ENCODE measurements around the gene GMPPB. TPM values are rescaled to one million over a fixed set of nuclear protein-coding genes. Genes with fewer than 3 reads are reported as not detected.
A peak's percentile ranks its signal among the peaks of the same experiment; 100 is the strongest.
"Not testable (repeated sequence)": the region's sequence is repeated elsewhere in the genome, so short reads cannot be mapped to it uniquely, and the experiment has no call there.

Gene GMPPB
- total RNA-seq, 2 experiments from 2014 or later: 50.4 to 53.0 TPM

- Mint-ChIP-seq H3K27ac (no peak overlapping the region), H3K4me1 (ENCODE audit: low read depth) (no peaks in the 10 kb centered on the region), H3K27me3 (ENCODE audit: low read depth) (no peaks in the 10 kb centered on the region), H3K36me3 (ENCODE audit: low read depth) (peaks cover 4% of the 10 kb centered on the region), H3K4me3 (no peak overlapping the region), H3K9me3 (ENCODE audit: insufficient read depth) (no peaks in the 10 kb centered on the region)
- no peak for DNase-seq
- POLR2A ChIA-PET: no interaction called here
- CTCF ChIA-PET: interaction anchor here (0.6 kb wide), 1 partner anchor 160 kb away, joined by 3 read pairs; no protein-coding TSS in a partner anchor
- ATAC-seq: no peak
Observed at GRCh38 chr3:49700014-49700413, 23.7 kb downstream of the GMPPB start.

GRCh38 chr3:49699281-49699979 is 24.3 kb downstream of the GMPPB start:
- Mint-ChIP-seq H3K27ac (no peak overlapping the region), H3K4me1 (ENCODE audit: low read depth) (no peaks in the 10 kb centered on the region), H3K27me3 (ENCODE audit: low read depth) (no peaks in the 10 kb centered on the region), H3K9me3 (ENCODE audit: insufficient read depth) (no peaks in the 10 kb centered on the region), H3K36me3 (ENCODE audit: low read depth) (peaks cover 4% of the 10 kb centered on the region), H3K4me3 (no peak overlapping the region)
- DNase-seq (no peak), ATAC-seq (no peak)
- ChIA-PET CTCF (interaction anchor here (0.6 to 1.1 kb wide), 2 partner anchors 140 to 159 kb away, joined by 3 read pairs; no protein-coding TSS in a partner anchor), POLR2A (no interaction called here)

- POLR2A ChIA-PET; DNase-seq; H3K4me3 Mint-ChIP-seq; H3K27ac Mint-ChIP-seq; ATAC-seq; H3K36me3 Mint-ChIP-seq (ENCODE audit: low read depth); H3K4me1 Mint-ChIP-seq (ENCODE audit: low read depth); H3K27me3 Mint-ChIP-seq (ENCODE audit: low read depth); CTCF ChIA-PET; H3K9me3 Mint-ChIP-seq (ENCODE audit: insufficient read depth): not testable (repeated sequence)
Observed at GRCh38 chr3:49695350-49696015, 28.3 kb downstream of the GMPPB start.

GRCh38 chr3:49694409-49695070 is 29.2 kb downstream of the GMPPB start:
- H3K9me3 Mint-ChIP-seq (ENCODE audit: insufficient read depth); CTCF ChIA-PET; H3K36me3 Mint-ChIP-seq (ENCODE audit: low read depth): not testable (repeated sequence)

GRCh38 chr3:49691481-49691880 is 32.3 kb downstream of the GMPPB start:
- H3K27me3 Mint-ChIP-seq (ENCODE audit: low read depth); H3K36me3 Mint-ChIP-seq (ENCODE audit: low read depth); CTCF ChIA-PET; POLR2A ChIA-PET; H3K9me3 Mint-ChIP-seq (ENCODE audit: insufficient read depth); ATAC-seq; H3K4me3 Mint-ChIP-seq; DNase-seq: not testable (repeated sequence)
- Mint-ChIP-seq H3K27ac (peak overlapping the region; percentile 43), H3K4me1 (ENCODE audit: low read depth) (peaks cover 34% of the 10 kb centered on the region)

More at GRCh38 chr3:49694409-49695070, 29.2 kb downstream of the GMPPB start:
- POLR2A ChIA-PET; H3K27ac Mint-ChIP-seq; ATAC-seq; DNase-seq; H3K4me3 Mint-ChIP-seq; H3K27me3 Mint-ChIP-seq (ENCODE audit: low read depth): not testable (repeated sequence)
- H3K4me1 Mint-ChIP-seq (ENCODE audit: low read depth): peaks cover 18% of the 10 kb centered on the region

- H3K36me3 Mint-ChIP-seq (ENCODE audit: low read depth); POLR2A ChIA-PET; ATAC-seq; H3K27ac Mint-ChIP-seq; H3K9me3 Mint-ChIP-seq (ENCODE audit: insufficient read depth); DNase-seq; H3K27me3 Mint-ChIP-seq (ENCODE audit: low read depth): not testable (repeated sequence)
- peaks cover 36% of the 10 kb centered on the region for H3K4me1 Mint-ChIP-seq (ENCODE audit: low read depth)
- H3K4me3 Mint-ChIP-seq: peak overlapping the region; percentile 97
- CTCF ChIA-PET: interaction anchor here (0.6 kb wide), 1 partner anchor 11 kb away, joined by 3 read pairs; no protein-coding TSS in a partner anchor
Observed at GRCh38 chr3:49690856-49691255, 32.9 kb downstream of the GMPPB start.

- H3K27me3 Mint-ChIP-seq (ENCODE audit: low read depth); H3K36me3 Mint-ChIP-seq (ENCODE audit: low read depth); ATAC-seq; DNase-seq; H3K9me3 Mint-ChIP-seq (ENCODE audit: insufficient read depth): not testable (repeated sequence)
- H3K4me1 Mint-ChIP-seq (ENCODE audit: low read depth): peaks cover 39% of the 10 kb centered on the region
- H3K4me3 Mint-ChIP-seq: peak overlapping the region; percentile 97
- ChIA-PET CTCF (interaction anchor here (0.6 kb wide), 1 partner anchor 10 kb away, joined by 3 read pairs; no protein-coding TSS in a partner anchor), POLR2A (interaction anchor here (0.6 to 1.4 kb wide), 2 partner anchors 17 to 113 kb away, joined by 3 read pairs; partner anchors contain the start of gene INKA1)
- peak overlapping the region; percentile 95 for H3K27ac Mint-ChIP-seq
Observed at GRCh38 chr3:49689908-49690624, 33.7 kb downstream of the GMPPB start.

GRCh38 chr3:49689046-49689907 is 34.5 kb downstream of the GMPPB start, which contains the start of the genes MST1 and RNF123:
Gene MST1 (minus strand): TSS chr3:49689474. CDS start chr3:49688691, 783 bp downstream.
Gene RNF123 (plus strand): TSS chr3:49689557. CDS start chr3:49691166, 1,609 bp downstream.
- DNase-seq: peak; percentile 93
- POLR2A ChIA-PET: interaction anchor here (0.6 to 1.4 kb wide), 2 partner anchors 16 to 114 kb away, joined by 3 read pairs; partner anchors contain the start of gene INKA1
- Mint-ChIP-seq H3K9me3 (ENCODE audit: insufficient read depth) (no peaks in the 10 kb centered on the region), H3K4me3 (peak within 1 kb of the TSS; percentile 97), H3K27me3 (ENCODE audit: low read depth) (no peaks in the 10 kb centered on the region), H3K27ac (peak within 1 kb of the TSS; percentile 95), H3K4me1 (ENCODE audit: low read depth) (peaks cover 39% of the 10 kb centered on the region), H3K36me3 (ENCODE audit: low read depth) (peaks cover 2% of the 10 kb centered on the region)
- peak; percentile 83 for ATAC-seq
- CTCF ChIA-PET: interaction anchor here (1.2 kb wide), 1 partner anchor 150 kb away, joined by 3 read pairs; no protein-coding TSS in a partner anchor

GRCh38 chr3:49688338-49689045 is 35.3 kb downstream of the GMPPB start:
- not testable (repeated sequence) for H3K36me3 Mint-ChIP-seq (ENCODE audit: low read depth); DNase-seq; H3K9me3 Mint-ChIP-seq (ENCODE audit: insufficient read depth); H3K27me3 Mint-ChIP-seq (ENCODE audit: low read depth)
- POLR2A ChIA-PET: interaction anchor here (1.4 kb wide), 1 partner anchor 115 kb away, joined by 3 read pairs; the partner anchor contains the start of gene INKA1
- H3K4me3 Mint-ChIP-seq: peak overlapping the region; percentile 97
- peaks cover 39% of the 10 kb centered on the region for H3K4me1 Mint-ChIP-seq (ENCODE audit: low read depth)
- CTCF ChIA-PET: interaction anchor here (1.2 kb wide), 1 partner anchor 151 kb away, joined by 3 read pairs; no protein-coding TSS in a partner anchor
- peak; percentile 2 for ATAC-seq
- peak overlapping the region; percentile 95 for H3K27ac Mint-ChIP-seq

- ATAC-seq; H3K27me3 Mint-ChIP-seq (ENCODE audit: low read depth); DNase-seq; CTCF ChIA-PET; H3K27ac Mint-ChIP-seq; POLR2A ChIA-PET; H3K9me3 Mint-ChIP-seq (ENCODE audit: insufficient read depth); H3K4me3 Mint-ChIP-seq: not testable (repeated sequence)
- H3K36me3 Mint-ChIP-seq (ENCODE audit: low read depth): peaks cover 14% of the 10 kb centered on the region
- H3K4me1 Mint-ChIP-seq (ENCODE audit: low read depth): peaks cover 39% of the 10 kb centered on the region
Observed at GRCh38 chr3:49687424-49687795, 36.3 kb downstream of the GMPPB start.
